HEK293T (cell line): Measurements from ENCODE around the gene FCGR1A.
"Not testable (repeated sequence)": the region's sequence is repeated elsewhere in the genome, so short reads cannot be mapped to it uniquely, and the experiment has no call there.

Source experiments
- CTCF ChIA-PET: fragments of 350-600 bp; formaldehyde crosslinking; extraction: SDS; loops from one replicate; lab custom pipeline; 2021; ENCODE audit warnings: antibody characterized with exemption, inconsistent platforms; lab: Yijun Ruan, JAX
- POLR2A ChIA-PET: fragments of 350-600 bp; formaldehyde crosslinking; extraction: SDS; loops from one replicate; lab custom pipeline; 2020; ENCODE audit warnings: antibody characterized with exemption, inconsistent platforms; lab: Yijun Ruan, JAX
- DNase-seq: peaks from one replicate; pipeline ENCODE4 v3.0.0; 2012; ENCODE audit warnings: mixed read lengths; ENCODE audit errors: extremely low spot score
- ELF4 ChIP-seq: fragments of 450-650 bp; IDR thresholded peaks from 2 replicates; pipeline ENCODE4 v1.6.1; 2017; ENCODE audit warnings: antibody characterized with exemption
- L3MBTL2 ChIP-seq: fragments of 450-650 bp; conservative IDR thresholded peaks from 2 replicates; pipeline ENCODE4 v1.6.1; 2016; ENCODE audit warnings: mild to moderate bottlenecking

The FCGR1A gene

GRCh38 chr1:149811890-149812829 is 29.7 kb downstream of the FCGR1A start:
- peak; percentile 38 for DNase-seq
- CTCF ChIA-PET = not testable (repeated sequence)
- POLR2A ChIA-PET = interaction anchor here (0.9 to 1.0 kb wide), 2 partner anchors 31 to 75 kb away, joined by 3 to 4 read pairs; no protein-coding TSS in a partner anchor
- TF ChIP-seq L3MBTL2 = peak; percentile 81

GRCh38 chr1:149812893-149813801 is 30.7 kb downstream of the FCGR1A start:
- CTCF ChIA-PET, DNase-seq: not testable (repeated sequence)
- POLR2A ChIA-PET = interaction anchor here (1.0 kb wide), 1 partner anchor 31 kb away, joined by 4 read pairs; no protein-coding TSS in a partner anchor
- 0 out of 2 replicates have a peak, but pooled peaks have one; percentile 36 for TF ChIP-seq ELF4

- DNase-seq, CTCF ChIA-PET, POLR2A ChIA-PET: not testable (repeated sequence)
Measured at GRCh38 chr1:149820387-149820786, 37.9 kb downstream of the FCGR1A start.

GRCh38 chr1:149826555-149826954 is 44.1 kb downstream of the FCGR1A start:
- DNase-seq, CTCF ChIA-PET, POLR2A ChIA-PET: not testable (repeated sequence)

GRCh38 chr1:149831764-149832315 is 49.3 kb downstream of the FCGR1A start:
- DNase-seq, POLR2A ChIA-PET, CTCF ChIA-PET: not testable (repeated sequence)

GRCh38 chr1:149832316-149833126 is 50.0 kb downstream of the FCGR1A start:
- DNase-seq, CTCF ChIA-PET, POLR2A ChIA-PET: not testable (repeated sequence)

GRCh38 chr1:149833144-149833543 is 50.6 kb downstream of the FCGR1A start:
- POLR2A ChIA-PET, DNase-seq, CTCF ChIA-PET: not testable (repeated sequence)

- CTCF ChIA-PET, POLR2A ChIA-PET, DNase-seq: not testable (repeated sequence)
Measured at GRCh38 chr1:149841149-149841548, 58.7 kb downstream of the FCGR1A start.
